Mucosa of stomach (tissue), 1 donor: ENCODE results near the gene C1orf226.
"Not testable (repeated sequence)": the region's sequence is repeated elsewhere in the genome, so short reads cannot be mapped to it uniquely, and the experiment has no call there.

Experiments
- H3K27me3 ChIP-seq: one replicate; pipeline ENCODE4 v1.7.0; 2013; ENCODE audit warnings: mild to moderate bottlenecking, low read length; ENCODE audit not compliant: control insufficient read depth, insufficient read depth
- H3K36me3 ChIP-seq: one replicate; pipeline ENCODE4 v1.7.0; 2013; ENCODE audit warnings: low read length; ENCODE audit not compliant: control insufficient read depth, insufficient read depth
- H3K4me1 ChIP-seq: one replicate; pipeline ENCODE4 v1.7.0; 2013; ENCODE audit warnings: mild to moderate bottlenecking, low read length; ENCODE audit not compliant: control insufficient read depth, insufficient read depth
- H3K4me3 ChIP-seq: one replicate; pipeline ENCODE4 v1.7.0; 2013; ENCODE audit warnings: low read length
- H3K9ac ChIP-seq: one replicate; pipeline ENCODE4 v1.7.0; 2013; ENCODE audit warnings: mild to moderate bottlenecking, low read length, moderate library complexity
- H3K9me3 ChIP-seq: one replicate; pipeline ENCODE4 v1.7.0; 2013; ENCODE audit warnings: mild to moderate bottlenecking, low read length, moderate library complexity; ENCODE audit not compliant: control insufficient read depth
- donor health status: Pancreatic carcinoma.

The C1orf226 gene, protein sequence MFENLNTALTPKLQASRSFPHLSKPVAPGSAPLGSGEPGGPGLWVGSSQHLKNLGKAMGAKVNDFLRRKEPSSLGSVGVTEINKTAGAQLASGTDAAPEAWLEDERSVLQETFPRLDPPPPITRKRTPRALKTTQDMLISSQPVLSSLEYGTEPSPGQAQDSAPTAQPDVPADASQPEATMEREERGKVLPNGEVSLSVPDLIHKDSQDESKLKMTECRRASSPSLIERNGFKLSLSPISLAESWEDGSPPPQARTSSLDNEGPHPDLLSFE

DNA sequence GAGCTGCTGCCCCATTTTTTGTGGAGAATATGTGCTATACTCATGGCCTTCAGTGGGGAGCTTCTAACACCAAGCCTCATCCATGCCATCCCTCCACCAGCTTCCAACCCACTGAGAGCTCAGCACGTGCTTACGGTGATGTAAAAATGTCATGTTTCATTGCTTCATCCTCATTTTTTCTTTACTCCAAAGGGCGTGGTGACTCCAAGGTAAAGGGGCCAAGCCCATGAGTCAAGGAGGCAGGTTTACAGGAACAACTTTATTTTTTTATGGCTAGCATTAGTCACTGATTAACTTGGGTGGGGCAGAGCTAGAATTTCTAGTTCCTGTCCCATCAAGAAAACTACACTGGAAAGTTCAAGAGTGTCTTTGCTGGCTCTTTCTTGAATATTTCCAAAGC is at the start of gene C1orf226:
TSS of gene C1orf226 (plus strand) at position 346 of the 400 bp plus-strand sequence. CDS start 174 bp downstream, outside the sequence.
- no peaks in the 10 kb centered on the region for H3K36me3 ChIP-seq
- H3K27me3 ChIP-seq = no peaks in the 10 kb centered on the region
- H3K9me3 ChIP-seq = no peaks in the 10 kb centered on the region
- H3K9ac ChIP-seq = peak within 1 kb of the TSS; percentile 71
- H3K4me1 ChIP-seq = peaks cover 29% of the 10 kb centered on the region
- peak within 1 kb of the TSS; percentile 28 for H3K4me3 ChIP-seq

DNA sequence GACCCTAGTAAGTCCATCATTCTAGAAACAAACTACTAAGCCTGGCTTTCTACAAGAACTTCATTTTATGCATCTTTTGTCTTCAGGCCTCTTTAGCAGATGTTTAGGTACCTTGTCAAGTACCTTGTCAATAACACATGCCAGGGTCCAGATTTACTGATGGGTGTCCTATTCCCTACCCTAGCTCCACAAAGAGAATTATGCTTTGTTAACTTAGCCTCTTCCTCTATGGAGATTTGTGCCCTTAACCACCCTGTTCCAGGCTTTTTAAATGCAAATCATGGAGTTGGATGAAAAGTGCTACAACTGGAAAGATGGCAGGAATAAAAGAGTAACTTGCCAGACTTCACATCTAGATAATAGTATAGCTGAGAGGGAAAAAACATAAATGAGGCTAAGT is 47.5 kb upstream of the C1orf226 start:
- Histone ChIP-seq H3K27me3 (no peaks in the 10 kb centered on the region), H3K4me3 (no peak overlapping the region), H3K4me1 (no peaks in the 10 kb centered on the region), H3K9me3 (no peaks in the 10 kb centered on the region), H3K36me3 (no peaks in the 10 kb centered on the region), H3K9ac (no peak overlapping the region)

DNA sequence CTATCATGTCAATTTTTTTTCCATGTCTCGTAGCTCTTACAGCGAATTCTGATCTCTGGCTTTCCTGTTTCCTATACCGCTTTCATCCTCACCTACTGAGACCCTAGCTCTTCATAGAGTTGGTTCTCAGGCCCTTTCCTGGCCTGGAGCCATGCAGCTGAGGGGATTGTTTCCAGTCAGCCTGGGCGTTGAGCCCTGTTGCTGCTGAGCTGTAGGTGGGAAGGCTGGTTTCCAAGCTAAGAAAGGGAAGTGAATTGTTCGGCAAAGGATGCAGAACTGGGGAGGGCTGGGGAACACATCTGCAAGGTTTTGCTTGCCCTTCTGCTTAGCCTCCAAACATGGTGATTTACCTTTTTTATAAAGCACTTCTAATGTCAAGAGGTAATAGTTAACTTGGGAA is 46.4 kb upstream of the C1orf226 start:
- no peaks in the 10 kb centered on the region for H3K9me3 ChIP-seq
- no peaks in the 10 kb centered on the region for H3K36me3 ChIP-seq
- H3K27me3 ChIP-seq = no peaks in the 10 kb centered on the region
- H3K4me1 ChIP-seq = no peaks in the 10 kb centered on the region
- H3K9ac ChIP-seq = no peak overlapping the region
- H3K4me3 ChIP-seq = no peak overlapping the region

DNA sequence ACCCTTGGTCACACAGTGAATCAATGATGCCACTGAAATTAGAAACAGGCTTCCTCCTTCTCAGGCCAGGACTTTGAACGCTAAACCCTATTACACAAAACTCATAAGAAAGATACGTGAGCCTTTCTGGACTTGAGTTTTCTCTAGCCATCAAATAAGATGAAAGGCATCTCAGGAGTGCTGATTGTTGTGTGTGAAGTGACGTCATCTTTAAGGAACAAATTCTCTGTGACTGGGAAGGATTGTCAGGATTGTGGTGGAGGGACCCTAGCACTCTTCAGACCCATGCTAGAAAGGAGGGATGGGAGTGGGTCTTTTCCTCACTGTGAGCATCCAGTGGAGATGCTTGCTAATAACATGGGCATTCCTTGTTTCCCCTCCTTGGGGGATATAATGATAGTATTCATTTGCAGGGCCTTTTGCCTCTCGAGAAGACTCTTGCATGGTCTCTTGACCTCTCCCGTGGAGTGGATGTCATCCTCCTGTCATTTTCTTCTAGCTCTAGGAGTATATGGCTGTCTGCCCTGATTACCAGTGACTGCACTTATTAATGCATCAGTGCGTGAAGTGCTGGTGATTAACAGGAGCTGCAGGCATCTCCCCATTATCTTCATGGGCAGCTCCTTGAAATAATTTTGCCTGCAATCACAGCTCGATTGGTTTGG is 44.8 kb upstream of the C1orf226 start:
- Histone ChIP-seq H3K36me3 (no peaks in the 10 kb centered on the region), H3K4me1 (no peaks in the 10 kb centered on the region), H3K9me3 (no peaks in the 10 kb centered on the region), H3K4me3 (no peak overlapping the region), H3K27me3 (no peaks in the 10 kb centered on the region), H3K9ac (no peak overlapping the region)

DNA sequence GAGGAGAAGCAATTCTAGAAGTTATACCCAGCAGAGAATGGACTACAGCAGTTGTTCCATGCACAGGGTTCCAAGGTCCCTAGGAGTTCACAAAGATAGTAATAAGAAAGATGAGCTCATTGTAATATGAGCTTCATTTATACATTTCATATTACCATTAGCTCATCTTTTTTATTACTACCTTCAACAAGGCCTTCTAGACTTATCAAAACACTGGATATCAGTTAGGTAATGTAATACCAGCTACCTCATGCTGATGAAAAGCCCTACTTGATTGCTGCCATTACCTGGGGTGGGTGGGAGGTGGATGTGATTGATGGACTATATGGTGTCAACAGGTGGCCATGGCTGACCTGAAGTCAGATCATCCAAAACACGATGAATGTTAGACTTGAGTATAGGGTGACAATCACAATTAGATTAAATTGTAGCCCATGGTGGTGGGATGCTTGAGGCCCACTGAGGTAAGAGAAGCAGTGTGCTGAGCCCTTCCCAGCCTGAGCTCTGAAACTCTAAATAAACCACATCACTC is 39.0 kb upstream of the C1orf226 start:
- Histone ChIP-seq H3K4me1 (peaks cover 8% of the 10 kb centered on the region), H3K27me3 (no peaks in the 10 kb centered on the region), H3K9me3 (no peaks in the 10 kb centered on the region), H3K36me3 (no peaks in the 10 kb centered on the region), H3K9ac (no peak overlapping the region), H3K4me3 (no peak overlapping the region)

DNA sequence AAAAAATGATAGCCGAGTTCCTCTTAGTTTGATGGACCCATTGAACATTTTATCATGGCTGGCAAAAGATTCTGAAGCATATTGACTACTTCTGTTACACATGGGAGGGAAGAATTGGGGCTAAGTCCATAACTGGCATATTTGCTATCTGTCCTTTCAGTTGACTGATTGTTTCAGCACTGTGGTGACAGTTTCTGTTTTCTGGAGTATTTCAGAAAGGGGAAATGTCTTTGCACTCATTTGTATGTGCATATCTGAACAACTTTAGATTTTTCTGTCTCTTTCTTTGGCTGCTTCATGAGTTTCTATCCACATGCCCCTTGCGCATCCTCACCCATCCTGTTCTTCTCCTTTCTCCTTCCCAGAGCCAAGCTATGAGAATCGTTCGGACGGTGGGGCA is 38.1 kb upstream of the C1orf226 start:
- H3K4me1 ChIP-seq = peaks cover 12% of the 10 kb centered on the region
- no peak overlapping the region for H3K4me3 ChIP-seq
- H3K9me3 ChIP-seq = no peaks in the 10 kb centered on the region
- no peaks in the 10 kb centered on the region for H3K36me3 ChIP-seq
- H3K9ac ChIP-seq = no peak overlapping the region
- H3K27me3 ChIP-seq = no peaks in the 10 kb centered on the region

DNA sequence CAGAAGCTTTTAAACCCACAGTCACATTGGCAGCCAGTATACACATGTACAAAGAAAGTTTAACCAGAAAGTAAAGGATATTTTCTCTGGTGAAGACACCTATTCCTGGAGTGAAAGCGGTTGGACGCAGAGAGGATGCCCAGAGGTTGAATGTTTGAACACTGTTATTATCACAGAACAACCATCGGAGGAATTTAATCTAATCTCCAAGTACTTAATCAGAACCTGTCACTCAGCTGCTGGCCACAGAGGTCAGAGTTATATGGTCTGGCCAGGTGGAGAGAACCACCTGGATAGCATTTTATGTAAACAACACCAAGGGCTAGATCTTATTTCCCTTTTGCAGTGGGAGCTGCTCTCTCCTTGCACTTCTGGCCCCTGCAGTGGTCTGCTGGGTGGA is 34.2 kb upstream of the C1orf226 start:
- H3K9me3 ChIP-seq = no peaks in the 10 kb centered on the region
- no peak overlapping the region for H3K4me3 ChIP-seq
- no peaks in the 10 kb centered on the region for H3K36me3 ChIP-seq
- H3K27me3 ChIP-seq = no peaks in the 10 kb centered on the region
- peaks cover 18% of the 10 kb centered on the region for H3K4me1 ChIP-seq
- H3K9ac ChIP-seq = no peak overlapping the region

DNA sequence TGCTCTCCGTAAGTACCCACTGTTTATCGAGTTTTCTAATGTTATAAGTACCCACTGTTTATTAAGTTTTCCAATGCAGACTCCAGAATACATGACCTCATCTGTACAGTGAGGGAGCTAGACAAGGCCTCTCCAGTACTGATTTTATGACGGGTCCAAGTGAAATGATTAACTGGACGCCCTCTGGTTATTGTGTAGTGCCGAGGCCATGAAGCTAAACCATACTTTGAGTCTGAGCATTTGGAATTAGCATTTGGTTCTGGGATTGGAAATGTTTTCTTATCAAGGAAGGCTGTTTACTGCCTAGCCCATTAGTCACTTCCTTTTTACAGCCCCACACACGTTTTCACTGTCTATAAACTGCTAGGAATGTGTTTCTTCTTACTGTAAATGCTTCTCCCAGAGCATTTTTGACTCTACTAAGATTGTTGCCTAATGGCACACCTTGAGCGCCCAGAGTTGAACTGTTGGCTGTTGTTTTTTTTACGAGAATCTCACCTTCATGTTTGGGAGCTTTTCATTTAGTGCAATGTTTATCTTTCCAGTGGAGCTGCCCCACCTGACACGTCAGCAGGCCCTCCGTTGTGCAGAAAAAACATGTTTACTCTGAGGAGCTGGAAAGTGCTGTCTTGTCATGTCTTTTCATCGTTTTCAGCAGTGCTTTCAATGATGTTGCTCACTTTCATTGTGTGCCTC is 31.7 kb upstream of the C1orf226 start:
- Histone ChIP-seq H3K4me3 (no peak overlapping the region), H3K36me3 (no peaks in the 10 kb centered on the region), H3K4me1 (peaks cover 18% of the 10 kb centered on the region), H3K27me3 (no peaks in the 10 kb centered on the region), H3K9me3 (no peaks in the 10 kb centered on the region), H3K9ac (no peak overlapping the region)

DNA sequence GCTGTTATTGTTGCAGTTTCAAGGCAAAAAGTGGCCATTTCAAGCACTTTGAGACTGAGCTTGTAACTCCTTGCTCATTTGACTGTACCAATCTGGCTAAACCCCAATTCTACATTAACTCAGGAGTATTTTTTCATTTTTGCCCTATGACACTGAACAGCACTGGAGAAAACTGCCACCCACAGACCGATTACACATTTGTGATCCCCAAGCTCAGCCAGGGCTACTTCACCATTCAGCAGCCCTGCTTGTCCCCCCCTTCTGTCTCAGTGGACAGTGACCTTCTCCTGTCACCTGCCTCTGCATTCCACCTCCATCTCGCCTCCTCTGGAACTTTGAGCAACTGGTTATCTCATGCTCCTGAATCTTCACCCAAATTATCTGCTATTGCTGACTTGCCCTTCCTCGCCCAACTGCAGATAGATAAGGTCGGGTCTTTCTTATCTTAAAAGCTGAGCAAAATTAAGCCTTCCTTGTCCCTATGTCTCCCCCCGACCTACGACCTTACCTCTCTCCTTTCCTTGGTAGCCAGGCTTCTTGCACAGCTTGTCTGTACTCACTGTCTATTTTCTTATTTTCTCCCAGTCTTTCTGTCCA is 30.2 kb upstream of the C1orf226 start:
- H3K9ac ChIP-seq = no peak overlapping the region
- no peaks in the 10 kb centered on the region for H3K36me3 ChIP-seq
- H3K9me3 ChIP-seq = no peaks in the 10 kb centered on the region
- no peaks in the 10 kb centered on the region for H3K27me3 ChIP-seq
- no peak overlapping the region for H3K4me3 ChIP-seq
- H3K4me1 ChIP-seq = peaks cover 18% of the 10 kb centered on the region

DNA sequence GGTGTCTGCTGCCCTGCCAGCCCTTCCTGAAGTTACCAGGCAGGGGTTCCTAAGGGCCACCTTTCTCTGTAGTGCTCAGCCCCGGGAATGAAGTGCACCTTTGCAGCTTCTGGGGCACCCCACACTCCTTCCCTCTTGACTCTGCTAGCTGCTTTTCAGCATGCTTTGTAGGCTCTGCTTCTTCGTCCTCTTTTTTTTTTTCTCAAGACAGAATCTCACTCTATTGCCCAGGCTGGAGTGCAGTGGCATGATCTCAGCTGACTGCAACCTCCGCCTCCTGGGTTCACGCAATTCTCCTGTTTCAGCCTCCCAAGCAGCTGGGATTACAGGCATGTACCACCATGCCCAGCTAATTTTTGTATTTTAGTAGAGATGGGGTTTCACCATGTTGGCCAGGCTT is 29.7 kb upstream of the C1orf226 start:
- H3K4me3 ChIP-seq, H3K27me3 ChIP-seq, H3K36me3 ChIP-seq, H3K9me3 ChIP-seq, H3K9ac ChIP-seq: not testable (repeated sequence)
- peaks cover 16% of the 10 kb centered on the region for H3K4me1 ChIP-seq

DNA sequence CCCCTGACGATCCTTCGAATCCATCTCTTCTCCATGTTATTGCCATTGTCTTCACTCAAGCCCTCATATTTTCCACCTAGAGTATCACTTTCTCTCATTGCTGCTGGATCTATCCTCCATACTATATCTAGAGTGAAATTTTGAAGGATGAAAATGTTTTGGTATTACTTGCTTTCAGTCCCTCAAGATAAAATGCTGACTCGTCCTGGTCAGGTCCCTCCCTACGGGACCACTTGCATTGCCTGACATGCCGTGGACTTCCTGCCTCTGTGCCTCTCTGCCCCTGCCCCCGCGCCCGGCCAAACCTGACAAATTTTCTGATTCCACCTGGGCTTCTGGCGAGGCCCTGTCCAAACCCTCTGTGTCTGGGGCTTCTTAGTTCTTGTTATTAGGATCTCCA is 28.4 kb upstream of the C1orf226 start:
- Histone ChIP-seq H3K9ac (no peak overlapping the region), H3K27me3 (no peaks in the 10 kb centered on the region), H3K36me3 (no peaks in the 10 kb centered on the region), H3K4me1 (peaks cover 7% of the 10 kb centered on the region), H3K4me3 (no peak overlapping the region), H3K9me3 (no peaks in the 10 kb centered on the region)

DNA sequence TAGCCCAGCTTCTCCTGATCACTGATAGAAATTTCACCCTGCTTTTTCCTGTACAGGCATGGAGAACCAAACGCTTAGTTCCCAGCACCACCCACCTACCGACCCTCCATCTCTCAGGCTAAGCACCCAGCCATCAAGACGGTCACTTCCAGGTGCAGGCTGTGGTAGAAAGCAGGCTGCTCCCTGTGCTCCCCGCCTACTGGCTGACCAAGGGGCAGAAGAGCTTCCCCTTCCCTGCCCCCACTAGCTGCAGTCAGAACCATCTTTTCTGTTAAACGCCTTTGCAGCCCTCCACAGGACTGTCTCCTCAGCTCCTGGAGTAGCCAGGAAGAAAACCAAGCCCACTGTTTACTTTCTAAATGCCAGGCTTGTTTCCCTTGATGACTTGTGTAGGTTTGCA is 27.8 kb upstream of the C1orf226 start:
- Histone ChIP-seq H3K9ac (no peak overlapping the region), H3K27me3 (no peaks in the 10 kb centered on the region)

More for the DNA sequence above, 27.8 kb upstream of the C1orf226 start:
- peaks cover 7% of the 10 kb centered on the region for H3K4me1 ChIP-seq
- H3K9me3 ChIP-seq = no peaks in the 10 kb centered on the region
- H3K36me3 ChIP-seq = no peaks in the 10 kb centered on the region
- H3K4me3 ChIP-seq = no peak overlapping the region
